K562 (cell line): ENCODE data around the gene MPHOSPH9.
"Not testable (repeated sequence)": the region's sequence is repeated elsewhere in the genome, so short reads cannot be mapped to it uniquely, and the experiment has no call there.

Experiments used
- BACH1 ChIP-seq: fragments of 200-800 bp; sonication (Bioruptor generic); IDR thresholded peaks from 2 replicates; pipeline ENCODE4 v1.6.1; 2016; ENCODE audit warnings: missing genetic modification characterization, missing compliant biosample characterization
- ELF1 ChIP-seq: fragments of 200-800 bp; sonication (Bioruptor generic); IDR thresholded peaks from 2 replicates; pipeline ENCODE4 v1.6.1; 2016; ENCODE audit warnings: missing genetic modification characterization, missing compliant biosample characterization
- HNRNPL ChIP-seq: fragments of 200-400 bp; formaldehyde crosslinking; IDR thresholded peaks from 2 replicates; pipeline ENCODE4 v1.6.1; 2017; ENCODE audit warnings: low read depth, mild to moderate bottlenecking, low read length
- MXI1 ChIP-seq: IDR thresholded peaks from 2 replicates; pipeline ENCODE4 v1.6.1; 2011; ENCODE audit warnings: low read depth, mild to moderate bottlenecking, improper control_type of control experiment, low read length
- NFXL1 ChIP-seq: fragments of 450-650 bp; formaldehyde crosslinking; IDR thresholded peaks from 2 replicates; pipeline ENCODE4 v1.4.0; 2021; ENCODE audit warnings: mild to moderate bottlenecking
- ZZZ3 ChIP-seq: fragments of 450-650 bp; IDR thresholded peaks from 2 replicates; pipeline ENCODE4 v1.6.1; 2016; ENCODE audit warnings: antibody characterized with exemption, mild to moderate bottlenecking, moderate library complexity
- TF ChIP-seq, protein P1 (sequence below), 3 experiments: IDR thresholded peaks in 2 of 3; conservative IDR thresholded peaks in 1 of 3; 2 replicates each; pipeline ENCODE4 v1.5.1; 2011 to 2012; ENCODE audit warnings: low read length in 3 of 3, mild to moderate bottlenecking in 3 of 3, control low read depth in 2 of 3, improper control_type of control experiment in 1 of 3, inconsistent platforms in 1 of 3, low read depth in 1 of 3, mixed read lengths in 1 of 3, moderate library complexity in 1 of 3; ENCODE audit not compliant: insufficient read depth in 2 of 3
- TF ChIP-seq, protein P2 (sequence below): sonication (generic); formaldehyde crosslinking; IDR thresholded peaks from 2 replicates; pipeline ENCODE4 v1.8.1; 2022; ENCODE audit warnings: missing genetic modification reagents

- not testable (repeated sequence) for TF ChIP-seq NFXL1 (CRISPR knock-in tag); BACH1 (tag); HNRNPL; ZZZ3; ELF1; MXI1
- TF ChIP-seq, protein P1, sequence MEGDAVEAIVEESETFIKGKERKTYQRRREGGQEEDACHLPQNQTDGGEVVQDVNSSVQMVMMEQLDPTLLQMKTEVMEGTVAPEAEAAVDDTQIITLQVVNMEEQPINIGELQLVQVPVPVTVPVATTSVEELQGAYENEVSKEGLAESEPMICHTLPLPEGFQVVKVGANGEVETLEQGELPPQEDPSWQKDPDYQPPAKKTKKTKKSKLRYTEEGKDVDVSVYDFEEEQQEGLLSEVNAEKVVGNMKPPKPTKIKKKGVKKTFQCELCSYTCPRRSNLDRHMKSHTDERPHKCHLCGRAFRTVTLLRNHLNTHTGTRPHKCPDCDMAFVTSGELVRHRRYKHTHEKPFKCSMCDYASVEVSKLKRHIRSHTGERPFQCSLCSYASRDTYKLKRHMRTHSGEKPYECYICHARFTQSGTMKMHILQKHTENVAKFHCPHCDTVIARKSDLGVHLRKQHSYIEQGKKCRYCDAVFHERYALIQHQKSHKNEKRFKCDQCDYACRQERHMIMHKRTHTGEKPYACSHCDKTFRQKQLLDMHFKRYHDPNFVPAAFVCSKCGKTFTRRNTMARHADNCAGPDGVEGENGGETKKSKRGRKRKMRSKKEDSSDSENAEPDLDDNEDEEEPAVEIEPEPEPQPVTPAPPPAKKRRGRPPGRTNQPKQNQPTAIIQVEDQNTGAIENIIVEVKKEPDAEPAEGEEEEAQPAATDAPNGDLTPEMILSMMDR (IDR thresholded peaks at IDR 0.05 in 2 of 3, conservative IDR thresholded peaks at IDR 0.05 in 1 of 3; ENCODE audit: insufficient read depth in 2 of 3, low read depth in 1 of 3, low read length in 3 of 3): not testable (repeated sequence)
- TF ChIP-seq, protein P2, sequence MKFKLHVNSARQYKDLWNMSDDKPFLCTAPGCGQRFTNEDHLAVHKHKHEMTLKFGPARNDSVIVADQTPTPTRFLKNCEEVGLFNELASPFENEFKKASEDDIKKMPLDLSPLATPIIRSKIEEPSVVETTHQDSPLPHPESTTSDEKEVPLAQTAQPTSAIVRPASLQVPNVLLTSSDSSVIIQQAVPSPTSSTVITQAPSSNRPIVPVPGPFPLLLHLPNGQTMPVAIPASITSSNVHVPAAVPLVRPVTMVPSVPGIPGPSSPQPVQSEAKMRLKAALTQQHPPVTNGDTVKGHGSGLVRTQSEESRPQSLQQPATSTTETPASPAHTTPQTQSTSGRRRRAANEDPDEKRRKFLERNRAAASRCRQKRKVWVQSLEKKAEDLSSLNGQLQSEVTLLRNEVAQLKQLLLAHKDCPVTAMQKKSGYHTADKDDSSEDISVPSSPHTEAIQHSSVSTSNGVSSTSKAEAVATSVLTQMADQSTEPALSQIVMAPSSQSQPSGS (CRISPR knock-in tag): not testable (repeated sequence)
Measured at GRCh38 chr12:123248129-123248528, 15.2 kb upstream of the MPHOSPH9 start.
